Esophagus muscularis mucosa (tissue), 4 donors: ENCODE data around the gene RBFOX2. TPM values are rescaled to one million over a fixed set of nuclear protein-coding genes. Genes with fewer than 3 reads are reported as not detected.

ENCODE experiments used
- DNase-seq: peaks from one replicate; pipeline ENCODE4 v3.0.0-alpha.2; 2017; ENCODE audit errors: extremely low spot score
- H3K27ac ChIP-seq, 4 donors: fragments of 200-600 bp; sonication (generic); replicated peaks in 1 of 4; 1 replicate in 3 of 4; 2 replicates in 1 of 4; pipeline ENCODE4 v1.5.1; 2016 to 2019; ENCODE audit warnings: mild to moderate bottlenecking in 1 of 4
- H3K27me3 ChIP-seq, 4 donors: fragments of 200-600 bp; sonication (generic); one replicate each; pipeline versions ENCODE4 v1.5.1 to v1.6.0; 2016 to 2019
- H3K36me3 ChIP-seq, 4 donors: fragments of 200-600 bp; sonication (generic); one replicate each; pipeline ENCODE4 v1.5.1; 2016 to 2019
- H3K4me1 ChIP-seq, 4 donors: fragments of 200-600 bp; sonication (generic); one replicate each; pipeline ENCODE4 v1.5.1; 2016 to 2019
- H3K4me3 ChIP-seq, 4 donors: fragments of 200-600 bp; sonication (generic); 1 replicate in 2 of 4; 2 replicates in 2 of 4; pipeline ENCODE4 v1.5.1; 2016 to 2019; ENCODE audit warnings: mild to moderate bottlenecking in 4 of 4, moderate library complexity in 1 of 4
- H3K9me3 ChIP-seq, 4 donors: fragments of 200-600 bp; sonication (generic); 1 replicate in 3 of 4; 2 replicates in 1 of 4; pipeline ENCODE4 v1.5.1; 2016 to 2019
- EP300 ChIP-seq: sonication (generic); formaldehyde crosslinking; IDR thresholded peaks from one replicate; pipeline ENCODE4 v1.6.1; 2017; ENCODE audit warnings: antibody characterized with exemption
- POLR2A ChIP-seq: fragments of 450-650 bp; IDR thresholded peaks from one replicate; pipeline ENCODE4 v1.6.1; 2017; ENCODE audit warnings: antibody characterized with exemption, moderate library complexity, mild to moderate bottlenecking, low read depth
- POLR2AphosphoS5 ChIP-seq, 2 donors: sonication (generic); formaldehyde crosslinking; IDR thresholded peaks; one replicate each; pipeline ENCODE4 v1.6.1; 2017; ENCODE audit warnings: antibody characterized with exemption in 2 of 2
- WGBS: methylation state at CpG from one replicate; pipeline ENCODE4 v1.1.5; 2018; 5-methylcytosine and 5-hydroxymethylcytosine counted together
- intact Hi-C: fragments of 100-400 bp; cut with DNase I; formaldehyde crosslinking; loops from one replicate; pipeline ENCODE4 v1.15.1; 2023
- total RNA-seq, 4 donors: library from RNA; depleted of rRNA; stranded (reverse); fragments of >200 nt; gene quantifications; one replicate each; pipeline versions ENCODE4 v1.1.0 to v1.2.1, GENCODE V29; 2016
- TF ChIP-seq, protein P1 (sequence below), 3 experiments: fragments of 200-600 bp in 2 of 3; fragments of 450-650 bp in 1 of 3; sonication (generic) in 2 of 3; IDR thresholded peaks; one replicate each; pipeline ENCODE4 v1.5.1; 2017 to 2019; ENCODE audit warnings: antibody characterized with exemption in 3 of 3, mild to moderate bottlenecking in 2 of 3, moderate library complexity in 1 of 3

The RBFOX2 gene
- total RNA-seq, 4 donors from 2014 or later = 113 to 179 (median 155) TPM

DNA sequence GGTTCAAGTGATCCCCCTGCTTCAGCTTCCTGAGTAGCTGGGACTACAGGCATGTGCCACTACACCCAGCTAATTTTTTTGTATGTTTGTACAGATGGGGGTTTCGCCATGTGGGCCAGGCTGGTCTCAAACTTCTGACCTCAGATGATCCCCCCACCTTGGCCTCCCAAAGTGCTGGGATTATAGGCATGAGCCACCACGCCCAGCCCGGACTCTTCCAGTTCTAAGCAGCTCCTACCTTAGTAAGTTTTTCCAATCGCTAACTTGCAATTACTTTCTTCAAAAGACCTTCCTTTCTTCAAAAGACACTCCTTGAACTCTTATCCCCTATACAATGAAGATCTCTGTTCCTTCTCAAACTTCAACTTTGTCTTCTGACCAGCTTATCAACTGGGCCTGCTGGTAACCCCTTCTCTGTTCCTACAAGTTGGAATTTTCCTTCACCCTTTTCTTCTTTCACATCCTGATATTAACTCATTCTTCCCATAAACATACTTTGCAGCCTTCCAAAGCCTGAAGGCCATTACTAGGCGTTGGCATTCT lies 25.8 kb downstream of the RBFOX2 start:
- TF ChIP-seq POLR2AphosphoS5 (IDR thresholded peaks at IDR 0.05) = no peak
- TF ChIP-seq, protein P1, sequence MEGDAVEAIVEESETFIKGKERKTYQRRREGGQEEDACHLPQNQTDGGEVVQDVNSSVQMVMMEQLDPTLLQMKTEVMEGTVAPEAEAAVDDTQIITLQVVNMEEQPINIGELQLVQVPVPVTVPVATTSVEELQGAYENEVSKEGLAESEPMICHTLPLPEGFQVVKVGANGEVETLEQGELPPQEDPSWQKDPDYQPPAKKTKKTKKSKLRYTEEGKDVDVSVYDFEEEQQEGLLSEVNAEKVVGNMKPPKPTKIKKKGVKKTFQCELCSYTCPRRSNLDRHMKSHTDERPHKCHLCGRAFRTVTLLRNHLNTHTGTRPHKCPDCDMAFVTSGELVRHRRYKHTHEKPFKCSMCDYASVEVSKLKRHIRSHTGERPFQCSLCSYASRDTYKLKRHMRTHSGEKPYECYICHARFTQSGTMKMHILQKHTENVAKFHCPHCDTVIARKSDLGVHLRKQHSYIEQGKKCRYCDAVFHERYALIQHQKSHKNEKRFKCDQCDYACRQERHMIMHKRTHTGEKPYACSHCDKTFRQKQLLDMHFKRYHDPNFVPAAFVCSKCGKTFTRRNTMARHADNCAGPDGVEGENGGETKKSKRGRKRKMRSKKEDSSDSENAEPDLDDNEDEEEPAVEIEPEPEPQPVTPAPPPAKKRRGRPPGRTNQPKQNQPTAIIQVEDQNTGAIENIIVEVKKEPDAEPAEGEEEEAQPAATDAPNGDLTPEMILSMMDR (IDR thresholded peaks at IDR 0.05) = no peak
- TF ChIP-seq POLR2A = no peak
- no peak for TF ChIP-seq EP300
- H3K27me3 ChIP-seq = no peaks in the 10 kb centered on the region
- no peak overlapping the region for H3K4me3 ChIP-seq
- H3K27ac ChIP-seq = peak overlapping the region in 1 of 4 donors; percentile 13
- intact Hi-C loops = no loop called here
- no peaks in the 10 kb centered on the region for H3K36me3 ChIP-seq
- no peak for DNase-seq
- WGBS = 93% methylated on average over 5 of the region's 5 CpGs
- peaks cover 15 to 65% (median 59%) of the 10 kb centered on the region in 4 donors for H3K4me1 ChIP-seq
- H3K9me3 ChIP-seq = no peaks in the 10 kb centered on the region

DNA sequence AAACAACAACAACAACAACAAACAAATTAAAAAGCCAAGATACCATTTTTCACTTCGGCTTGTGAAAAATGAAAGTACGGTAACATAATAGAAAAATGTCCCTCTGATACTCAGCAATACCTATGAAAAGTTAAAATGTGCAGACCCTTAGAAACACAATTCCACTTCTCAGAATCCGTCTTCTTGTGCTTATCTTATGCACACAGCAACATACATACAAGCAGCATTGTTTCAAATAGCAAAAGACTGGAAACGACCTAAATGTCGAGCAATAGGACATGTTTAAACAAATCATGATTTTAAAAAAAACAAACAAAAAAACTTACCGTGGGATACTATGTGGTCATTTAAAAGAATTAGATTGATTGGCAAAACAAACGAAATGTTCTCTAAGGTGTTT lies 26.5 kb downstream of the RBFOX2 start:
- no peak overlapping the region for H3K4me3 ChIP-seq
- H3K9me3 ChIP-seq = no peaks in the 10 kb centered on the region
- no peaks in the 10 kb centered on the region for H3K27me3 ChIP-seq
- H3K4me1 ChIP-seq = peaks cover 22 to 68% (median 59%) of the 10 kb centered on the region in 4 donors
- intact Hi-C loops = no loop called here
- H3K36me3 ChIP-seq = no peaks in the 10 kb centered on the region
- no peak overlapping the region for H3K27ac ChIP-seq
- WGBS = 79% methylated on average over 7 of the region's 7 CpGs
- no peak for DNase-seq
- TF ChIP-seq POLR2AphosphoS5 (IDR thresholded peaks at IDR 0.05) (no peak), POLR2A (no peak), EP300 (no peak)
- TF ChIP-seq, protein P1 (IDR thresholded peaks at IDR 0.05) = no peak

DNA sequence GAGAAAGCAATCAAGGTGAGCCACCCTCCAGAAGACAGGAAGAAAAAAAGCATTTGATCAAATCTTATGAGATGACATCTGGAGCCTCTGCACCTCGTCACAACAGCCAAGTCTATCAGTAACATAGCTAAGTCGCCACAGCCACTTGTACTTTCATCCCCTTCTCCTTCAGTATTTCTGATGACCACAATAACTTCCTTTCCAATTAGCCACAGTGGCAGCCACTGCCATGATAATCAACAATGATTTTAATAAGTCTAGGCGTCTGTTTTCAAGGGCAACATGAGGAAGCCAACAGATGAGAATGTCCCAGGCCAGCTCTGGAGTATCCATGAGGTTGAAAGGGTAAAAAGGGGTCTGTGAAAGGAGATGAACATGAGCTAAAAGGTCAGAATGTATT lies 29.9 kb downstream of the RBFOX2 start:
- DNase-seq = no peak
- Histone ChIP-seq H3K36me3 (no peaks in the 10 kb centered on the region), H3K27ac (no peak overlapping the region), H3K9me3 (no peaks in the 10 kb centered on the region), H3K27me3 (no peaks in the 10 kb centered on the region), H3K4me3 (no peak overlapping the region), H3K4me1 (peaks cover 37 to 69% (median 63%) of the 10 kb centered on the region in 4 donors)
- intact Hi-C loops = no loop called here
- TF ChIP-seq EP300 = no peak
- TF ChIP-seq POLR2A = no peak
- TF ChIP-seq POLR2AphosphoS5 (IDR thresholded peaks at IDR 0.05) = no peak
- TF ChIP-seq, protein P1 (IDR thresholded peaks at IDR 0.05) = no peak
- WGBS = 90% methylated on average over 3 of the region's 3 CpGs

DNA sequence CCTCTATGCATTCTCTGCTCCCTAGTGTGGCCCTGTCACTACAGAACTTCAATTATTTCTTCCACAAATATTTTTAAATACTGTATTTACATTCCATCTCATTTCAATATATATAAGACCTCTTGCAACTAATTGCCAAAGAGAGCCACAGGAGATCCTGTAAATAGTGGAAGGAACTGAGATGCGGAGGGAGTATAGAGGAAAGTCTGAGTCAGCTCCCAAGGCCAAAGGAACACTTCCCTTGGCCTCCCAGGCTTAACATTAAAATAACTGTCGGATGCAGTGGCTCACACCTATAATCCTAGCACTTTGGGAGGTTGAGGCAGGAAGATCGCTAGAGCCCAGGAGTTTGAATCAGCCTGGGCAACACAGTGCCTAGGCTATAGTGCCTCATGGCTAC lies 31.2 kb downstream of the RBFOX2 start:
- Histone ChIP-seq H3K36me3 (no peaks in the 10 kb centered on the region), H3K27ac (peak overlapping the region in 3 of 4 donors; percentile 68 to 79 (median 78)), H3K27me3 (no peaks in the 10 kb centered on the region), H3K9me3 (no peaks in the 10 kb centered on the region), H3K4me3 (no peak overlapping the region), H3K4me1 (peaks cover 37 to 70% (median 65%) of the 10 kb centered on the region in 4 donors)
- WGBS = 48% methylated on average over 3 of the region's 3 CpGs
- intact Hi-C loops = no loop called here
- no peak for DNase-seq
- TF ChIP-seq POLR2A (no peak), POLR2AphosphoS5 (IDR thresholded peaks at IDR 0.05) (peak; percentile 12 to 21), EP300 (no peak)
- TF ChIP-seq, protein P1 (IDR thresholded peaks at IDR 0.05) = no peak

DNA sequence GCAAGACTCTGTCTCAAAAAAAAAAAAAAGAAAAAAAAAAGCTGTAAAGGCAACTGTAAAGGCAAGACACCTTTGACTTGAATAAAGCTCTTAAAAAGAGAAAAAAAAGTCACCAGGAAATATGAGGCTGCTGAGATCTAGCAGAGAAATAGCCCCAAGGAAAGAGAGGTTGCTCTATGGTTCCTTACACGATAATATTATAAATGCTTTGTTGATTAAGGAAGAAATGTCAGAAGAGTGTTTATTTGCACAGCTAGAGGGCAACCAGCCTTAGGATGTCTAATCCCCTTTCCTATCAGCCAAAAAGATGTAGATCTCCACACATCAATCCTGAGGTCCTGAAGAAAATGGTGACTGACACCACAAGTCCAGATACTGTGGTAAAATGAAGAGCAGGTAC lies 32.0 kb downstream of the RBFOX2 start:
- Histone ChIP-seq H3K9me3 (no peaks in the 10 kb centered on the region), H3K27ac (peak overlapping the region; percentile 68 to 79 (median 76)), H3K4me3 (no peak overlapping the region), H3K27me3 (no peaks in the 10 kb centered on the region), H3K4me1 (peaks cover 34 to 72% (median 67%) of the 10 kb centered on the region in 4 donors), H3K36me3 (no peaks in the 10 kb centered on the region)
- 26% methylated on average over 1 of the region's 1 CpG for WGBS
- intact Hi-C loops = no loop called here
- TF ChIP-seq, protein P1 (IDR thresholded peaks at IDR 0.05) = no peak
- TF ChIP-seq POLR2AphosphoS5 (IDR thresholded peaks at IDR 0.05) = no peak
- no peak for TF ChIP-seq POLR2A
- no peak for TF ChIP-seq EP300
- no peak for DNase-seq
